HepG2 (cell line): ENCODE measurements around the gene WNT3A. TPM values are rescaled to one million over a fixed set of nuclear protein-coding genes. Genes with fewer than 3 reads are reported as not detected.

Experiments used
- ELF3 ChIP-seq: IDR thresholded peaks from 2 replicates; pipeline ENCODE4 v1.6.1; 2016; ENCODE audit warnings: missing genetic modification reagents, missing compliant biosample characterization
- IRF9 ChIP-seq: sonication (generic); formaldehyde crosslinking; IDR thresholded peaks from 2 replicates; pipeline ENCODE4 v1.8.0; 2022; ENCODE audit warnings: missing genetic modification reagents, mild to moderate bottlenecking, borderline replicate concordance
- KIAA2018 ChIP-seq: sonication (generic); formaldehyde crosslinking; IDR thresholded peaks from 2 replicates; pipeline ENCODE4 v1.5.0; 2020; ENCODE audit warnings: mild to moderate bottlenecking, missing genetic modification reagents, borderline replicate concordance
- KLF6 ChIP-seq: IDR thresholded peaks from 2 replicates; pipeline ENCODE4 v1.8.0; 2016; ENCODE audit warnings: missing biosample characterization, missing genetic modification reagents
- MEIS1 ChIP-seq: sonication (generic); formaldehyde crosslinking; IDR thresholded peaks from 2 replicates; pipeline ENCODE4 v1.9.0; 2021; ENCODE audit warnings: mild to moderate bottlenecking, missing genetic modification reagents, moderate library complexity, borderline replicate concordance
- RBFOX2 ChIP-seq: fragments of 200-400 bp; formaldehyde crosslinking; IDR thresholded peaks from 2 replicates; pipeline ENCODE4 v1.6.1; 2017; ENCODE audit warnings: low read depth, mild to moderate bottlenecking, low read length
- YEATS2 ChIP-seq: sonication (generic); formaldehyde crosslinking; IDR thresholded peaks from 2 replicates; pipeline ENCODE4 v1.4.0; 2020; ENCODE audit warnings: missing genetic modification reagents, borderline replicate concordance
- ZBTB20 ChIP-seq: sonication (generic); formaldehyde crosslinking; IDR thresholded peaks from 2 replicates; pipeline ENCODE4 v1.8.1; 2023; ENCODE audit warnings: missing genetic modification reagents, low read depth, mild to moderate bottlenecking, borderline replicate concordance
- ZBTB34 ChIP-seq: sonication (generic); formaldehyde crosslinking; IDR thresholded peaks from 2 replicates; pipeline ENCODE4 v1.8.0; 2022; ENCODE audit warnings: mild to moderate bottlenecking, missing genetic modification reagents
- ZFP37 ChIP-seq: sonication (generic); formaldehyde crosslinking; IDR thresholded peaks from 2 replicates; pipeline ENCODE4 v1.4.0; 2020; ENCODE audit warnings: missing genetic modification reagents, borderline replicate concordance
- ZFP90 ChIP-seq: sonication (generic); formaldehyde crosslinking; IDR thresholded peaks from 2 replicates; pipeline ENCODE4 v1.8.0; 2022; ENCODE audit warnings: missing genetic modification reagents, mild to moderate bottlenecking, inconsistent platforms, borderline replicate concordance
- ZFYVE20 ChIP-seq: sonication (generic); formaldehyde crosslinking; IDR thresholded peaks from 2 replicates; pipeline ENCODE4 v1.8.0; 2023; ENCODE audit warnings: low read depth, mild to moderate bottlenecking, moderate library complexity, missing genetic modification reagents, borderline replicate concordance
- ZNF333 ChIP-seq: sonication (generic); formaldehyde crosslinking; IDR thresholded peaks from 2 replicates; pipeline ENCODE4 v1.4.0; 2020; ENCODE audit warnings: mild to moderate bottlenecking, missing genetic modification reagents, borderline replicate concordance
- ZXDC ChIP-seq: sonication (generic); formaldehyde crosslinking; IDR thresholded peaks from 2 replicates; pipeline ENCODE4 v1.5.0; 2020; ENCODE audit warnings: mild to moderate bottlenecking, missing genetic modification reagents
- polyA plus RNA-seq, 8 experiments: library from polyadenylated mRNA; depleted of rRNA in 3 of 8; stranded (reverse) in 7 of 8; unstranded in 1 of 8; fragments of >200 nt; fragmentation: Illumina TruSeq in 4 of 8; extraction: Trizol in 4 of 8; gene quantifications; 2 replicates each; pipeline versions ENCODE4 v1.2.1 to v1.2.3, GENCODE V29; 2011 to 2016; ENCODE audit warnings: low read depth in 4 of 8, missing spikeins in 1 of 8, mixed read lengths in 1 of 8; ENCODE audit not compliant: insufficient read depth in 1 of 8
- total RNA-seq, 5 experiments: library from RNA; depleted of rRNA; stranded (reverse); fragments of >200 nt; fragmentation: Illumina TruSeq; extraction: Trizol; gene quantifications; 2 replicates each; pipeline ENCODE4 v1.2.3, GENCODE V29; 2016; ENCODE audit warnings: low read depth in 1 of 5

Gene WNT3A
- total and polyA plus RNA-seq, 2 of the 13 experiments (the other 11 are each of a cell fraction or from before 2014, with no cell fraction given): not detected

GRCh38 chr1:228082214-228082917, 75.6 kb downstream of the WNT3A start, which contains the start of gene ARF1 (continued):
- TF ChIP-seq ZXDC (CRISPR knock-in tag): peak; percentile 54; the same call in 1 of the 2 replicates
- peak; percentile 79; the same call in 1 of the 2 replicates for TF ChIP-seq ZFP90
- TF ChIP-seq ZNF333: peak; percentile 56; the same call in 1 of the 2 replicates
- 0 out of 2 replicates have a peak, but pooled peaks have one; percentile 18 for TF ChIP-seq ZFYVE20 (CRISPR knock-in tag)
- TF ChIP-seq IRF9 (CRISPR knock-in tag): peak; percentile 81; the same call in 1 of the 2 replicates
- 0 out of 2 replicates have a peak, but pooled peaks have one; percentile 48 for TF ChIP-seq ZBTB20 (CRISPR knock-in tag)
- peak; percentile 95 for TF ChIP-seq RBFOX2
- TF ChIP-seq YEATS2 (CRISPR knock-in tag): peak; percentile 48; the same call in 1 of the 2 replicates
- TF ChIP-seq ZBTB34 (CRISPR knock-in tag): no peak
- peak; percentile 83; the same call in 1 of the 2 replicates for TF ChIP-seq KLF6
- TF ChIP-seq ELF3 (CRISPR knock-in tag): 0 out of 2 replicates have a peak, but pooled peaks have one; percentile 46
- 0 out of 2 replicates have a peak, but pooled peaks have one; percentile 37 for TF ChIP-seq MEIS1
- no peak for TF ChIP-seq ZFP37 (CRISPR knock-in tag)
- peak; percentile 92; the same call in 1 of the 2 replicates for TF ChIP-seq KIAA2018
